ENCODE data around the gene LRP1B.

The LRP1B gene

DNA sequence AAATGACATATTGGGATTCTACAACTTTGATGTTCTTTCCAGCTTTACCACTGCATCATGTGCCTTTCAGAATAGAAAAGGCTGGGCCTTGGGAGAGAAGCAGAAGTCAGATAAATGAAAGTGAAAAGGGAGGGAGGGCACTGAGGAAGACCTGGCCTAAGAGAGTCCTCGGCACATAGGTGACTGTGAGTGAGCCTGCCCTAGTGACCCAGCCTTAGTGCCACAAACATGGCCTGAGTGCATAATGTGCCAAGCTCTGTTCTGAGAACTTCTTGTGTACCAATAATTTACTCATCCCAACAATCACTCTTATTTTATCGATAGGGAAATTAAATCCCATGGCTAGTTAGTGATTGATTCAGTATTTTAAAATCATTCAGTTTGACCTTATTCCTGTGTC, 436.6 kb downstream of the LRP1B start:
- no peak for DNase-seq (ENCODE audit: low read depth in 2 of 2)

- no peak for DNase-seq (ENCODE audit: low read depth in 2 of 2)
These were observed 438.0 kb downstream of the LRP1B start for GRCh38 chr2:141692829-141693228.

GRCh38 chr2:141676139-141676538, 454.7 kb downstream of the LRP1B start:
- no peak for DNase-seq (ENCODE audit: low read depth in 2 of 2)

- DNase-seq (ENCODE audit: low read depth in 2 of 2) = no peak
These were observed 464.6 kb downstream of the LRP1B start for GRCh38 chr2:141666191-141666590.

GRCh38 chr2:141660232-141660631, 470.6 kb downstream of the LRP1B start:
- DNase-seq (ENCODE audit: low read depth in 2 of 2) = no peak

GRCh38 chr2:141654311-141654710, 476.5 kb downstream of the LRP1B start:
- no peak for DNase-seq (ENCODE audit: low read depth in 2 of 2)

GRCh38 chr2:141653184-141653583, 477.6 kb downstream of the LRP1B start:
- no peak for DNase-seq (ENCODE audit: low read depth in 2 of 2)

DNA sequence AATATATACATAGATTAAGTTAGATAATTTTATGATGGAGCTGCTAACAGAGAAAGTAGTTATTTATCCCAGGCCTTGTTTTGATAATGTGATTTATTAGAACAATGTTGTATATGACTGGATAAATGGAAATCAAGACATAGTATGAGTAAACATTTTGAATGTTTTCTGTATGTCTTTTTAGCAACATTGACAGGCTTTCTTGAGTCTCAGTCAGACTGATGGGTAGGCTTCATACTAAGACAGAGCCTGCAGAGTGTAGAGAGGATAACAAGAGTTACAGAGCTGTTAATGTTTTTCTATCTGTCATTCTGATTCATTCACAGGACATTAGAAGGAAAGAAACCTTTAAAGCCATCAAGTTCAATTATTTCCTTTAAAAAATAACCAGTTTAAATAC, 478.5 kb downstream of the LRP1B start:
- no peak for DNase-seq (ENCODE audit: low read depth in 2 of 2)

DNA sequence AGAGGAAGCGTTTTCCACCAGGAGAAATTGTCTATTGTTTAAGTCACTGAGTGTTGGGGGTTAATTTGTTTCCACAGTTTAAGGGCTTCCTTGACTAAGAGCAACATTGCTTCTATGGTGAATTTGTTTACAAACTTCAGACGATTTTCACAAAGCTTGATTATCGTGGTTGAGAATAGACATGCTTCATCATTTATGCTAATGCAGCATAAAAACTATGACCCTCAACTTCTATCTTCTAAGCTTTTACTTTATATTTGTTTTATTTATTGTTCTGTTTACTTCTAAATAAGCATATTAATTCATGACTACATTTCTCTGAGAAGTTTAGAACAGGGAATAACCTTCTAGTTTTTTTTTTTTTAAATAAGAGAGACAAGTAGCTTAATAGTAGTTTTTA, 483.5 kb downstream of the LRP1B start:
- no peak for DNase-seq (ENCODE audit: low read depth in 2 of 2)

- DNase-seq (ENCODE audit: low read depth in 2 of 2) = no peak
These were observed 489.4 kb downstream of the LRP1B start for GRCh38 chr2:141641462-141641861.

GRCh38 chr2:141639809-141640208, 491.0 kb downstream of the LRP1B start:
- DNase-seq (ENCODE audit: low read depth in 2 of 2) = no peak

DNA sequence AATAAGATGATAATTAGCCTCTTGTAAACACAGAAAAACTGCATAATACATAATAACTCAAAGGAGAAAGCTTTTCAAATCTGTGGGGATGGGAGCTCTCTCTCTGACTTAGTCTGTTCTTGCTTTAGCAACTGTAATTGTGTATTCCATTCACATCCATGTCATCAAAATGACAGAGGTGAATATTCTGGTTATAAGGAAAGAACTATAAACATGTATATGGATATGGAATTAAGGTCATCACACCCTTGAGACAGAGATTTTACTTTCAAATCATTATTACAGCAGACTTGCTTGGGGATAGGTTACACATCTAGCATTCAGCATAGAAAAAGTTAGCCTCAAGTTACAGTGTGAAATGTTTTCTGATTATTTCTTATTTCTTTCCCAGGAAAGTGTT, 497.7 kb downstream of the LRP1B start:
- DNase-seq (ENCODE audit: low read depth in 2 of 2) = no peak

DNA sequence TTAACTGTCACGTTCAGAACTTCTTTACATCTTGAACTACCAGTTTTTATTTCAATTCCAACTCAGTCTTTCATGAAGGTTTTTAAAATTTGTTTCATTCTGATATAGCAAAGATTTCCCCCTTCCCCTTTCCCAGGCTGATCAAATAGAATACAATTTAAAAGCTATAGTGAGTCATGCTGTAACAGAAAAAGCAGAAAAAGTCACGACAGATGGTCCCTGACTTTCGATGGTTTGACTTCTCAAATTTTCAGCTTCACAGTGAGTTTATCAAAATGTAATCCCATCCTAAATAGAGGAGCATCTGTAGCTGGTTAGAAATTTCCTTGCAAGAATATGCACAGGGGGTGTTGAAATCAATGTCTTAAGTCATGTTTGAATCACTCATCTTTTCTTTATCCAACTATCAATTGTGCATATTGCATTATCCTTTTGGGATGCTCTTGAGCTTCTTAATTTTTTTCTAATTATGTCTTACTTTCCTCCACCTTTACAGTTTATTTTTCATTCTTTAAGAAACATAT, 500.3 kb downstream of the LRP1B start:
- DNase-seq (ENCODE audit: low read depth in 2 of 2) = no peak

- DNase-seq (ENCODE audit: low read depth in 2 of 2) = no peak
These were observed 510.4 kb downstream of the LRP1B start for GRCh38 chr2:141620372-141620771.

DNA sequence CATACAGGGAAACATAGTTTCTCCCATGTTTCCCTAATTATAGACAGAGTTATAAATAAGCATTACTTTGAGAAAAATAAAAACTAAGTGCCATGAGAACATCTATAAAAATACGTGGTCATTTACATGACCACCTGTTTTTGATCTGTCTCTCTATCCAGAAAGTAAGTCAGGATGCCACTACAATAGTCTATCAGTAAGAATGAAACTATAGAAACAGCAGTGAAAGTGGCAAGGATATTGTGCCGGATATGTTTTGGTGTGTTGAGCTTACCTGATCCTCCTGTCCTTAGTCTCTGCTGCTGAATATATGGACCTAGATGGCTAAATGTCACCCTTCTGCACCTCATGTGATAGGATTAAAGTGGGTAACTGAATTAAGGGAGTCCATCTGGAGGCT, 512.4 kb downstream of the LRP1B start:
- no peak for DNase-seq (ENCODE audit: low read depth in 2 of 2)

DNA sequence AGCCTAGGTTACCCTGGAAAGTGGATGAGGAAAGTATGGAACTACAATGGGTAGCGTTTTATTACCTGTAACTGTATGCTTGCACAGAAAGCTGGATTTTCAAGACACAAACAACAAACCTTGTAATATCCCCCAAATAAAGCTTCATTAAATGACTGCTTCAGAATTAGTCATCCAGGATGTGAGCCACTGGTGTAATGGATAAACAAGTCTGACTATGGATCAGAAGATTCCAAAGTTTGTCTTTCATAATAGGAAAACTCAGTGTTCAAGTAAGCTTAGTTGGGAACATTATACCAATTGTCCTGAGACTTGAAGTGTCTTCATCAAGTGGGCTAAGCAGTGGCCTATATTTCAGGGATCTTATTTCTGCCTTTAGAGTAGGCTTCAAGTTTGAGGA, 518.8 kb downstream of the LRP1B start:
- no peak for DNase-seq (ENCODE audit: low read depth in 2 of 2)

GRCh38 chr2:141611176-141611571, 519.6 kb downstream of the LRP1B start:
- no peak for DNase-seq (ENCODE audit: low read depth in 2 of 2)

DNA sequence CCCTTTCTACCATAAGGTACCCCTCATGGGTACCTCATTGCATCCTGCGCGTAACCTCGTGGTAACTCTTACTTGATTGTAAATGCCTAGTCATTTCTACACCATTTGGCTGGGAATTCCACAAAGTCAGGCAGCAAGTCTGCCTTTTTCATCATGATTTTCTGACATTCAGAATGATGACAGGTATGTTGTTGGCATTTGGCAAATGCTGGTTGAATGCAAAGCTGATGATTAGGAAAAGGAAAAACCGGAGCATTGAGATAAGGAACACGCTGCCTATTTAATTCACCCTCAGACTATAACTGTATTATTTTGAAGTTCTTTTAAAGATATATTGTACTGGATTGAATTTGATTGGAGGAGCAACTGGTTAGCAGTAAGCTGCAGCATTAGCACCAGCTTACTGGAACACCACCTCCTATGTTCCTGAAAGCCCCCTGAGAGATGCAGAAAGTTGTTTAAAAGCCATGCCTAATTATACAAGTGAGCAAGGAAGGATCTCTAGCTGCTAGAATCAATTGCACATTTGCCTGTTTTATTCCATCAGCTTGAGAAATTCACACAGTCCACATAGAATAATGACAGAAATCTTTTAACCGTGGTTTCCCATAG, 520.1 kb downstream of the LRP1B start:
- no peak for DNase-seq (ENCODE audit: low read depth in 2 of 2)

- DNase-seq (ENCODE audit: low read depth in 2 of 2) = no peak
These were observed 525.7 kb downstream of the LRP1B start for GRCh38 chr2:141605163-141605562.

GRCh38 chr2:141601511-141602152, 529.2 kb downstream of the LRP1B start:
- DNase-seq (ENCODE audit: low read depth in 2 of 2) = no peak

DNA sequence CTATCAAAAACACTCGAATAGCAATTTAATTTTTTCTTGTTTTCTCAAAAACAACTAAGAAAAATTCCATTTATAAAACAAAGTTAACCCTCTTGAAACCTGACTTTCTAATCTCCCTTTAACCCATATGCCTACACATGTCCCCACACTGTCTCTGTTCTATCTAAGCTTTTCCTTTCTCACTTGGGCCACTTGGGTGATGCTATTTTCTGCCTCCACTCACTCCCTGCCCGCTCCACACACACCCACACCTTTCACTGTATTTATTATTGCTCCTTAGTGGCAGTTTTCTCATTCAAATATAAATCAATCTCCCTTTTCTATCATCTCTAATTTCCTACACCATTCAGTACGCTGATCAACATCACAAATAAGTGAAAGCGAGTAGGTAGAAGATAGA, 531.1 kb downstream of the LRP1B start:
- DNase-seq (ENCODE audit: low read depth in 2 of 2) = no peak

- no peak for DNase-seq (ENCODE audit: low read depth in 2 of 2)
These were observed 531.8 kb downstream of the LRP1B start for GRCh38 chr2:141598982-141599381.

DNA sequence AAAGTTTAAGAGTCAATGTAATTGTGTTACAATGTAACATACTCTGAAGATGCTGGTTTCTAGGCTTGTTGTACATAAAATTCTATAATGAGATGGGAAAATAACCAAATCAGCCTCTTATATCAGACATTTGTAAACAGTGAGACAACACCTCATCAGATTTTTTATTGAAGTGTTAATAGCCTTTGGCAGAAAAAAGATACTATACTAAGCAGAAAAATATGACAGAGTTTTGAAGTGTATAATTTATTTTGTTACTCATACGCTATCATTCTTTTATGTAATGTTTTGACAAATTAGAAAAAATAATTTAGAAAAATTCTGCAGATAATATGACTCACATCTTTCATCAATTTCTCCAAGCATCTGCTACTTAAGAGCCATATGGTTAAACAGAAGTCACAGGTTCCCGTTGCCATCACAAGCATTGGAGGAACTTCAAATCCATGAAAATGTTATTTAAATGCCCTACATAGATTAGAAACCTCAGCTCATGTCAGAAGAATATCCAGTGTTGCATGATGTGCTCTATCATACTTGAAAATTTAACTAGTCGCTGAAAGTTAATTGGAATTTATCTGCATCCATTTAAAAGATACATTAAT, 535.4 kb downstream of the LRP1B start:
- no peak for DNase-seq (ENCODE audit: low read depth in 2 of 2)
